Osteoblast (primary cell): ENCODE results near the gene TPCN2. TPM values are rescaled to one million over a fixed set of nuclear protein-coding genes. Genes with fewer than 3 reads are reported as not detected.

ENCODE experiments used
- DNase-seq: peaks from one replicate; pipeline ENCODE4 v3.0.0; 2011; ENCODE audit warnings: low spot score, mixed read lengths; ENCODE audit not compliant: insufficient read length; ENCODE audit errors: missing footprints
- H2AFZ ChIP-seq: 2 replicates; pipeline ENCODE4 v1.6.0; 2011; ENCODE audit warnings: mild to moderate bottlenecking, low read length
- H3K27ac ChIP-seq: 2 replicates; pipeline ENCODE4 v1.5.1; 2011; ENCODE audit warnings: mild to moderate bottlenecking, low read depth, low read length, moderate library complexity
- H3K27me3 ChIP-seq: 2 replicates; pipeline ENCODE4 v1.6.0; 2012; ENCODE audit warnings: mild to moderate bottlenecking, control low read depth, inconsistent platforms, low read length, moderate library complexity; ENCODE audit not compliant: insufficient read depth
- H3K36me3 ChIP-seq: 2 replicates; pipeline ENCODE4 v1.5.1; 2011; ENCODE audit warnings: mild to moderate bottlenecking, low read length, control low read depth, moderate library complexity; ENCODE audit not compliant: insufficient read depth
- H3K4me1 ChIP-seq: 2 replicates; pipeline ENCODE4 v1.5.1; 2011; ENCODE audit warnings: mild to moderate bottlenecking, low read length, control low read depth, moderate library complexity; ENCODE audit not compliant: insufficient read depth
- H3K4me2 ChIP-seq: 2 replicates; pipeline ENCODE4 v1.6.0; 2011; ENCODE audit warnings: mild to moderate bottlenecking, low read length; ENCODE audit not compliant: insufficient read depth
- H3K4me3 ChIP-seq: fragments of 200-600 bp; sonication (generic); 3 replicates; pipeline ENCODE4 v1.5.1; 2012; ENCODE audit warnings: mild to moderate bottlenecking, low read length, inconsistent platforms; ENCODE audit not compliant: insufficient read depth
- H3K79me2 ChIP-seq: 2 replicates; pipeline ENCODE4 v1.6.0; 2012; ENCODE audit warnings: mild to moderate bottlenecking, low read length, control low read depth, inconsistent platforms; ENCODE audit not compliant: insufficient read depth
- H3K9me3 ChIP-seq: 2 replicates; pipeline ENCODE4 v1.5.1; 2011; ENCODE audit warnings: low read depth, low read length, control low read depth
- H4K20me1 ChIP-seq: 2 replicates; pipeline ENCODE4 v1.6.0; 2012; ENCODE audit warnings: mild to moderate bottlenecking, low read length, control low read depth; ENCODE audit not compliant: insufficient read depth
- CTCF ChIP-seq: IDR thresholded peaks from 2 replicates; pipeline ENCODE4 v1.5.1; 2011; ENCODE audit warnings: mild to moderate bottlenecking, low read depth, low read length, moderate library complexity; ENCODE audit errors: extremely low read depth
- total RNA-seq: library from RNA; depleted of rRNA; stranded (reverse); fragments of >200 nt; gene quantifications from 2 replicates; pipeline ENCODE4 v1.2.3, GENCODE V29; 2012

The TPCN2 gene
- total RNA-seq, 1 donor = 14.1 TPM

GRCh38 chr11:69167916-69168691, 119.4 kb downstream of the TPCN2 start:
- Histone ChIP-seq H3K4me3 (no peak overlapping the region), H4K20me1 (no peaks in the 10 kb centered on the region), H3K36me3 (no peaks in the 10 kb centered on the region), H3K27me3 (peaks cover 8% of the 10 kb centered on the region), H3K4me1 (peaks cover 7% of the 10 kb centered on the region), H3K27ac (no peak overlapping the region), H3K79me2 (no peaks in the 10 kb centered on the region), H3K9me3 (no peaks in the 10 kb centered on the region), H3K4me2 (no peak overlapping the region), H2AFZ (no peak overlapping the region)
- no peak for DNase-seq
- TF ChIP-seq CTCF = no peak

GRCh38 chr11:69169479-69169878, 120.7 kb downstream of the TPCN2 start:
- Histone ChIP-seq H3K27me3 (peaks cover 8% of the 10 kb centered on the region), H3K4me2 (no peak overlapping the region), H3K4me3 (no peak overlapping the region), H4K20me1 (no peaks in the 10 kb centered on the region), H3K79me2 (no peaks in the 10 kb centered on the region), H3K36me3 (no peaks in the 10 kb centered on the region), H3K9me3 (no peaks in the 10 kb centered on the region), H3K4me1 (peaks cover 7% of the 10 kb centered on the region), H3K27ac (no peak overlapping the region), H2AFZ (no peak overlapping the region)
- TF ChIP-seq CTCF = no peak
- peak; percentile 62 for DNase-seq

DNA sequence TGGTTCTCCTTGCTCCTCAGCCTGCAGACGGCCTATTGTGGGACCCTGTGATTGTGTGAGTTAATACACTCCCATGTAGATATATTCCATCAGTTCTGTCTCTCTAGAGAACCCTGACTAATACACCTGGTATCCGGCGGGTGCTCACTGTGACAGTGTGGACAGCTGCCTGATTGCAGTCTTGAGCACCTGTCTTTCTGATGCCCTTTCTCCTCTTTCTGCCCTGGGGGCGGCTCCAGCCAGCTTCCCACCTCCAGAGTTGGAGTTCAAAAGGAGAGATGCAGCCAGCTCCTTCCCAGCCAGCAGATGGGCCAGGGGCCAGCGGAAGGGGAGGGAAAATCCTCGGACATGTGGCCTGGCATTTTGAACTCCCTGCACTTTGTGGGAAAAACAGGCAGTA, 122.0 kb downstream of the TPCN2 start:
- H3K79me2 ChIP-seq = no peaks in the 10 kb centered on the region
- no peak for TF ChIP-seq CTCF
- H3K27me3 ChIP-seq = peaks cover 8% of the 10 kb centered on the region
- no peak overlapping the region for H3K4me2 ChIP-seq
- no peak overlapping the region for H2AFZ ChIP-seq
- peaks cover 2% of the 10 kb centered on the region for H3K9me3 ChIP-seq
- H3K4me3 ChIP-seq = no peak overlapping the region
- DNase-seq = no peak
- no peak overlapping the region for H3K27ac ChIP-seq
- H4K20me1 ChIP-seq = no peaks in the 10 kb centered on the region
- peaks cover 7% of the 10 kb centered on the region for H3K4me1 ChIP-seq
- H3K36me3 ChIP-seq = no peaks in the 10 kb centered on the region

DNA sequence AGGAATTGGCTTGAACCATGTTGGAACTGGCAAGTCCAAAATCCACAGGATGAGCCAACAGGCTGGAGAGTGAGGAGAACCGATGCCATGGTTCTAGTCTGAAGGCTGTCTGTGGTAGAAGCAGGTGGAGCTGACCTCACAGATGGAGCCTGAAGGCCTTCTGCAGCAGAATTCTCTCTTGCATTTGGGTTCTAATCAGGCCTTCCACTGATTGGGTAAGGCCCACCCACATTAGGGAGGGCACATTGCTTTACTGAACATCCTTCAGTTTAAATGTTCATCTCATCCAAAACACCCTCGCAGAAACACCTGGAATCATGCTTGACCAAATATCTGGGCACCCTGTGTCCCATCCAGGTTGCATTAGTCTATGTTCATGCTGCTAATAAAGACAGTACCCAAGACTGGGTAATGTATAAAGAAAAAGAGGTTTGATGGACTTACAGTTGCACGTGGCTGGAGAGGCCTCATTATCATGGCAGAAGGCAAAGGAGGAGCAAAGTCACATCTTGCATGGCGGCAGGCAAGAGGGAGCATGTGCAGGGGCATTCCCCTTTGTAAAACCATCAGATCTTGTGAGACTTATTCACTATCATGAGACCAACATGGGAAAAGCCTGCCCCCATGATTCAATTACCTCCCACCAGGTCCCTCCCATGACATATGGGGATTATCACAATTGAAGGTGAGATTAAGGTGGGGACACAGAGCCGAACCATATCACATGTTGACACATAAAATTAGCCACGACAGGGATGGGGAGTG, 122.9 kb downstream of the TPCN2 start:
- H3K79me2 ChIP-seq = no peaks in the 10 kb centered on the region
- no peak overlapping the region for H3K4me3 ChIP-seq
- H3K27ac ChIP-seq = no peak overlapping the region
- DNase-seq = no peak
- H4K20me1 ChIP-seq = no peaks in the 10 kb centered on the region
- H3K9me3 ChIP-seq = peaks cover 2% of the 10 kb centered on the region
- no peak for TF ChIP-seq CTCF
- no peak overlapping the region for H2AFZ ChIP-seq
- peaks cover 8% of the 10 kb centered on the region for H3K27me3 ChIP-seq
- H3K4me1 ChIP-seq = peaks cover 1% of the 10 kb centered on the region
- H3K36me3 ChIP-seq = no peaks in the 10 kb centered on the region
- H3K4me2 ChIP-seq = no peak overlapping the region
